ENCODE data around the gene PPP1R3F. TPM values are rescaled to one million over a fixed set of nuclear protein-coding genes. Genes with fewer than 3 reads are reported as not detected.
"Not testable (repeated sequence)": the region's sequence is repeated elsewhere in the genome, so short reads cannot be mapped to it uniquely, and the experiment has no call there.

Gene PPP1R3F
- total RNA-seq, 1 donor from 2014 or later, result 8.0 TPM

- Mint-ChIP-seq H3K27ac (ENCODE audit: unreplicated experiment) (no peak overlapping the region), H3K36me3 (ENCODE audit: low read depth) (no peaks in the 10 kb centered on the region), H3K4me1 (ENCODE audit: low read depth) (no peaks in the 10 kb centered on the region), H3K9me3 (ENCODE audit: low read depth) (peaks cover 6% of the 10 kb centered on the region), H3K4me3 (ENCODE audit: unreplicated experiment) (no peak overlapping the region), H3K27me3 (ENCODE audit: low read depth) (no peaks in the 10 kb centered on the region)
- no peak for DNase-seq (ENCODE audit: low spot score)
- no peak for TF ChIP-seq CTCF (IDR thresholded peaks at IDR 0.05)
These were observed 20.6 kb downstream of the PPP1R3F start for GRCh38 chrX:49290215-49290614.

DNA sequence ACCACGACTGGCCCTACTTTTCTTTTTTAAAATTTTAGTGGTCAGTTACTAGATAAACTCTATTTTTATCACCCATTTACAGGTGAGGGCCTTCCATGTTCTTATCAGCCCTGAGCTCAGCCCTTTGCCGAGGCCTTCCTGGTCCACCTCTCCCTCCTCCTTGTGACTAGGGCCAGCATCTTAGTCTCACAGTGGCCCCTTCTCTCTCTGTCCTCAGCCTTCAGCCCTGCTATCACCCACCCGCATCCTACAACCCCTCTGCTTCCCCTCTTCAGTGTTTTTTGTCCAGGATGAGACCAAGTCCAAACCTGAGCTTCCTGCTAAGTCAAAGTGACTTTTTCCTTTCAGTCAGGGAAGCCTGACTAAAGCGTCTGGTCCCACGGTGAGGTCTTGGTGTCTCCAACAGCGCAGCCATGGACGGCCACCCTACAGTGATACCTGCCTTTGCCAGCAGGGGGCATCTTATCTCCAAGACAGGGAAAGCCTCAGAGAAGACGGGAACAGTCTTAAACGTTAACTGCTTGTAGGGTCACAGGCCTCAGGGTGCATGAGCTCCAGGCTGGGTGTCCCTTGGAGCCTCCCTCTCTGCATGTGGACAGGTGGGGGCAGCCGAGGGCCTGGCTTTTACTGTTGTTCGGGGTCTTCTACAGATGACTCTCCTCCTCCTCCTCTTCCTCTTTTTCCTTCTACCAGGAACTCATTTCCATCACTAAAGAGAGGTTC, 22.2 kb downstream of the PPP1R3F start:
- Mint-ChIP-seq H3K27ac (ENCODE audit: unreplicated experiment) (no peak overlapping the region), H3K36me3 (ENCODE audit: low read depth) (no peaks in the 10 kb centered on the region), H3K9me3 (ENCODE audit: low read depth) (peaks cover 11% of the 10 kb centered on the region), H3K4me3 (ENCODE audit: unreplicated experiment) (no peak overlapping the region), H3K27me3 (ENCODE audit: low read depth) (no peaks in the 10 kb centered on the region), H3K4me1 (ENCODE audit: low read depth) (no peaks in the 10 kb centered on the region)
- DNase-seq (ENCODE audit: low spot score), result no peak
- TF ChIP-seq CTCF (IDR thresholded peaks at IDR 0.05), result peak; percentile 77

- no peaks in the 10 kb centered on the region for H3K4me1 Mint-ChIP-seq (ENCODE audit: low read depth)
- TF ChIP-seq CTCF (IDR thresholded peaks at IDR 0.05), result no peak
- H3K9me3 Mint-ChIP-seq (ENCODE audit: low read depth), result peaks cover 9% of the 10 kb centered on the region
- no peaks in the 10 kb centered on the region for H3K27me3 Mint-ChIP-seq (ENCODE audit: low read depth)
- DNase-seq (ENCODE audit: low spot score), result no peak
- H3K4me3 Mint-ChIP-seq (ENCODE audit: unreplicated experiment), result no peak overlapping the region
- H3K36me3 Mint-ChIP-seq (ENCODE audit: low read depth), result no peaks in the 10 kb centered on the region
- H3K27ac Mint-ChIP-seq (ENCODE audit: unreplicated experiment), result no peak overlapping the region
These were observed 23.1 kb downstream of the PPP1R3F start for GRCh38 chrX:49292400-49293362.

- not testable (repeated sequence) for H3K4me1 Mint-ChIP-seq (ENCODE audit: low read depth); DNase-seq (ENCODE audit: low spot score); H3K36me3 Mint-ChIP-seq (ENCODE audit: low read depth); H3K4me3 Mint-ChIP-seq (ENCODE audit: unreplicated experiment); H3K27ac Mint-ChIP-seq (ENCODE audit: unreplicated experiment); H3K9me3 Mint-ChIP-seq (ENCODE audit: low read depth); H3K27me3 Mint-ChIP-seq (ENCODE audit: low read depth)
These were observed 29.7 kb downstream of the PPP1R3F start for GRCh38 chrX:49299293-49299692.

DNA sequence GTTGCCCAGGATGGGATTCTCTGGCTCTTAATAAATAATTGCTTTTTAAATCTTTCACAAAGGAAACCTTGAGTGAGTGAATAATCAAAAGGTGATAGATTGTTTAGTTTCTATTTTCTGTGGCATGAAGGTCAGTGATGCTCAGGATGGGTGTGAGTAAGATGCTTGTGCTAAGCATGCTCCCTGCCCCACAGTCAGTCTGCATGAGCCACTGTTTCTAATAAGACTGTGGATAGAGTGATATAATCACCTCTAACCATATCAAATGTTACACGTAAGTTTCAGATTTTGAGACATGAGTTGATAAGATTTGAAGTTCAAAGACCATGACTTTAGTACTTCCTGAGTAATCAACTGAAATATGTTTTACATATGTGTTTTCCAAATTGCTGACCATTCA, 31.1 kb downstream of the PPP1R3F start:
- no peak for DNase-seq (ENCODE audit: low spot score)
- no peaks in the 10 kb centered on the region for H3K36me3 Mint-ChIP-seq (ENCODE audit: low read depth)
- H3K4me1 Mint-ChIP-seq (ENCODE audit: low read depth), result no peaks in the 10 kb centered on the region
- TF ChIP-seq CTCF (IDR thresholded peaks at IDR 0.05), result no peak
- H3K27ac Mint-ChIP-seq (ENCODE audit: unreplicated experiment), result no peak overlapping the region
- peaks cover 9% of the 10 kb centered on the region for H3K9me3 Mint-ChIP-seq (ENCODE audit: low read depth)
- no peak overlapping the region for H3K4me3 Mint-ChIP-seq (ENCODE audit: unreplicated experiment)
- no peaks in the 10 kb centered on the region for H3K27me3 Mint-ChIP-seq (ENCODE audit: low read depth)

All from chondrocyte (in vitro differentiated cells).